Measurements from ENCODE around the gene SCD. TPM values are rescaled to one million over a fixed set of nuclear protein-coding genes. Genes with fewer than 3 reads are reported as not detected.

Gene SCD
- total and polyA plus RNA-seq, 9 of the 15 experiments (the other 6 are each of a cell fraction or from before 2014, with no cell fraction given) = 114 to 486 (median 188) TPM

DNA sequence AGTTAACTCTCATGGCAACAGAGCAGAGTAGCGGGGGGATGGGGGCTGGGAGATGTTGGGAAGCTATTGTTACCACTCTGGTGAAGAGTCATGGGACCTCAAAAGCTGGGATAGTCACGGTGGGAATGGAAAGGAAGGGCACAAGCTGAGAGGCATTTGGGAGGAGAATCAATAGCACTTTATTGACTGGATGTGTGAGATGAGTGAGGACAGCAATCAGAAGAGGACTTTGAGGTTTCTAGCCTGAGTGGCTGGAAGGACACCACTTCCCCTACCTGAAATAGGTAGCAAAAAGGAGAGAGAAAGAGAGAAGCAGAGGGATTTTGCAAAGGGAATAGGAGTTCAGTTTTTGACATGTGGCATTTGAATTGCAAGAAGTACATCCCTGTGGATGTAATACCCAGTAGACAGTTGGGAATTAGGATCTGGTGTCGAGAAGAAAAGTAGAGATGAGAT, 27.2 kb downstream of the SCD start:
- FAIRE-seq (no peak), DNase-seq (ENCODE audit: extremely low read depth in 1 of 4, low spot score in 3 of 4) (no peak), ATAC-seq (no peak)
- CTCF ChIA-PET (ENCODE audit: low intra/inter-chr PET ratio) = no interaction called here
- no peaks in the 10 kb centered on the region for H3K9me1 ChIP-seq (ENCODE audit: control insufficient read depth, insufficient read depth, low read length)
- no peak overlapping the region for H2AFZ ChIP-seq (ENCODE audit: low read depth, low read length)
- H3K4me1 ChIP-seq (replicated peaks in 1 of 2; ENCODE audit: control insufficient read depth in 2 of 2, insufficient read depth in 2 of 2, low read length in 2 of 2) = peaks cover 25% of the 10 kb centered on the region in 2 experiments
- H3K4me2 ChIP-seq (ENCODE audit: insufficient read depth, low read length) = peak overlapping the region; percentile 96
- peak overlapping the region; percentile 100 for H3K27ac ChIP-seq (ENCODE audit: extremely low read depth, low read depth, low read length)
- intact Hi-C loops (cut with micrococcal nuclease) (no loop called here), in situ Hi-C loops (cut with MboI) (no loop called here)
- H3K9ac ChIP-seq (ENCODE audit: insufficient read depth in 1 of 2, low read depth in 2 of 2, low read length in 2 of 2) = peak overlapping the region; percentile 93 to 99; a peak in 3 of 4 replicates
- H3K4me3 ChIP-seq = peak overlapping the region; percentile 62
- POLR2A ChIA-PET = interaction anchor here (0.8 to 3.4 kb wide), 8 partner anchors 12 to 944 kb away, joined by 3 to 50 read pairs (median 4); partner anchors contain the start of genes BLOC1S2 and GOT1
- no peaks in the 10 kb centered on the region for H4K20me1 ChIP-seq (replicated peaks; ENCODE audit: control insufficient read depth, insufficient read depth, low read length)
- no peaks in the 10 kb centered on the region for H3K27me3 ChIP-seq (ENCODE audit: control insufficient read depth in 2 of 2, insufficient read depth in 2 of 2, low read length in 2 of 2)
- WGBS (ENCODE audit: insufficient coverage, low coverage, missing lambda C conversion rate) = 0% methylated on average over 3 of the region's 3 CpGs
- no peaks in the 10 kb centered on the region for H3K36me3 ChIP-seq (ENCODE audit: control insufficient read depth, insufficient read depth, low read length)
- BruUV-seq (replicated peaks) = no TSS peak
- no peaks in the 10 kb centered on the region for H3K9me3 ChIP-seq (replicated peaks; ENCODE audit: control insufficient read depth, insufficient read depth, low read depth, low read length)
- H3K79me2 ChIP-seq (ENCODE audit: control insufficient read depth, insufficient read depth, low read length) = peaks cover 36% of the 10 kb centered on the region
- no peak for TF ChIP-seq PPARD (CRISPR knock-in tag; IDR thresholded peaks at IDR 0.05)
- TF ChIP-seq ZNF184 (CRISPR knock-in tag; IDR thresholded peaks at IDR 0.05) = no peak
- TF ChIP-seq HDGF (IDR thresholded peaks at IDR 0.05) = no peak
- no peak for TF ChIP-seq GTF2E2 (tag; IDR thresholded peaks at IDR 0.05)
- no peak for TF ChIP-seq BRCA1 (IDR thresholded peaks at IDR 0.05)
- no peak for TF ChIP-seq BRCA1 (CRISPR knock-in tag; IDR thresholded peaks at IDR 0.05)
- TF ChIP-seq HEY1 (CRISPR knock-in tag; IDR thresholded peaks at IDR 0.05; ENCODE audit: borderline replicate concordance) = no peak
- no peak for TF ChIP-seq HMG20B (CRISPR knock-in tag; IDR thresholded peaks at IDR 0.05)
- TF ChIP-seq CBX2 (IDR thresholded peaks at IDR 0.05; ENCODE audit: insufficient read depth, low read length, poor library complexity, severe bottlenecking) = no peak
- no peak for TF ChIP-seq TAF1 (IDR thresholded peaks at IDR 0.05; ENCODE audit: control insufficient read depth, extremely low read depth, insufficient read depth, low read length, severe bottlenecking)
- no peak for TF ChIP-seq SMARCC2 (IDR thresholded peaks at IDR 0.05; ENCODE audit: low read depth)
- TF ChIP-seq TRIM25 (IDR thresholded peaks at IDR 0.05; ENCODE audit: borderline replicate concordance) = peak; percentile 21; the same call in 1 of the 2 replicates
- no peak for TF ChIP-seq HDAC6 (IDR thresholded peaks at IDR 0.05; ENCODE audit: low read depth, low read length)
- TF ChIP-seq ZBTB26 (CRISPR knock-in tag; IDR thresholded peaks at IDR 0.05) = peak; percentile 83; the same call in 1 of the 2 replicates
- no peak for TF ChIP-seq ZNF511 (CRISPR knock-in tag; IDR thresholded peaks at IDR 0.05)
- TF ChIP-seq LARP7 (IDR thresholded peaks at IDR 0.05) = 0 out of 2 replicates have a peak, but pooled peaks have one; percentile 77
- TF ChIP-seq DDX20 (tag; IDR thresholded peaks at IDR 0.05; ENCODE audit: low read depth) = no peak
